Left lung (tissue), 10 donors: ENCODE results near the gene RAC2. TPM values are rescaled to one million over a fixed set of nuclear protein-coding genes. Genes with fewer than 3 reads are reported as not detected.
A peak's percentile ranks its signal among the peaks of the same experiment; 100 is the strongest.
"Not testable (repeated sequence)": the region's sequence is repeated elsewhere in the genome, so short reads cannot be mapped to it uniquely, and the experiment has no call there.

Experiments
- ATAC-seq: fragments of 200-7000 bp; cut with Tn5 transposase; one replicate; pipeline ENCODE4 v1.9.1; 2020; ENCODE audit warnings: moderate library complexity
- DNase-seq, 4 donors: peaks; one replicate each; pipeline ENCODE4 v3.0.0-alpha.2; 2013 to 2020
- H3K27ac ChIP-seq, 2 donors: fragments of 200-600 bp; sonication (generic) in 1 of 2; one replicate each; pipeline versions ENCODE4 v1.5.0 to v1.8.0; 2020 to 2021
- H3K27me3 ChIP-seq, 2 donors: fragments of 200-600 bp; sonication (generic) in 1 of 2; one replicate each; pipeline versions ENCODE4 v1.5.0 to v1.8.0; 2020 to 2021
- H3K36me3 ChIP-seq, 2 donors: fragments of 200-600 bp; sonication (generic) in 1 of 2; one replicate each; pipeline versions ENCODE4 v1.5.0 to v1.8.0; 2020 to 2021
- H3K4me1 ChIP-seq, 2 donors: fragments of 200-600 bp; one replicate each; pipeline ENCODE4 v1.8.0; 2021
- H3K4me3 ChIP-seq, 2 donors: fragments of 200-600 bp; sonication (generic) in 1 of 2; one replicate each; pipeline versions ENCODE4 v1.5.0 to v1.8.0; 2020 to 2021; ENCODE audit warnings: mild to moderate bottlenecking in 1 of 2
- H3K9me3 ChIP-seq, 2 donors: fragments of 200-600 bp; sonication (generic) in 1 of 2; one replicate each; pipeline versions ENCODE4 v1.5.0 to v1.8.0; 2020 to 2021
- CTCF ChIP-seq, 2 donors: fragments of 200-600 bp; sonication (generic) in 1 of 2; IDR thresholded peaks; one replicate each; pipeline versions ENCODE4 v1.5.0 to v1.8.0; 2021; ENCODE audit warnings: antibody characterized with exemption in 2 of 2
- intact Hi-C, 2 donors: fragments of 100-400 bp; cut with DNase I; formaldehyde crosslinking; loops; one replicate each; pipeline versions ENCODE4 v1.11.2 to v1.14.2; 2022
- polyA plus RNA-seq, 6 donors: library from polyadenylated mRNA; unstranded; fragments of 120-200 nt; gene quantifications; one replicate each; pipeline ENCODE4 v1.2.1, GENCODE V29; 2013; ENCODE audit not compliant: insufficient read length in 6 of 6
- total RNA-seq, 2 donors: library from RNA; stranded (reverse); fragmentation: NEBNext Ultra II Directional; extraction: Animal tissue kit (Norgen Biotek cat#: 25700); gene quantifications; one replicate each; pipeline ENCODE4 v1.2.1, GENCODE V29; 2021
- donor health status: DM: no; HTN: yes; CAD: no.
- donor health status: DM: no; HTN: no; CAD: no.

RAC2 gene
- total and polyA plus RNA-seq, 8 donors = 6.7 to 77.2 (median 10.1) TPM

- Histone ChIP-seq H3K9me3 (no peaks in the 10 kb centered on the region), H3K4me3 (no peak overlapping the region), H3K4me1 (peaks cover 0 to 95% of the 10 kb centered on the region in 2 donors), H3K36me3 (peaks cover 0 to 26% of the 10 kb centered on the region in 2 donors), H3K27ac (peak overlapping the region in 1 of 2 donors; percentile 90), H3K27me3 (peaks cover 0 to 86% of the 10 kb centered on the region in 2 donors)
- intact Hi-C loops = no loop called here
- ATAC-seq = no peak
- TF ChIP-seq CTCF (IDR thresholded peaks at IDR 0.05) = no peak
- DNase-seq = peak in 2 of 4 donors; percentile 13 to 32
These were observed 8.0 kb downstream of the RAC2 start for GRCh38 chr22:37235897-37236607.

GRCh38 chr22:37234736-37235711 lies 9.0 kb downstream of the RAC2 start:
- Histone ChIP-seq H3K27ac (peak overlapping the region in 1 of 2 donors; percentile 90), H3K4me3 (no peak overlapping the region), H3K27me3 (peaks cover 0 to 76% of the 10 kb centered on the region in 2 donors), H3K4me1 (peaks cover 2 to 95% of the 10 kb centered on the region in 2 donors), H3K36me3 (peaks cover 0 to 19% of the 10 kb centered on the region in 2 donors), H3K9me3 (no peaks in the 10 kb centered on the region)
- TF ChIP-seq CTCF (IDR thresholded peaks at IDR 0.05) = no peak
- no peak for ATAC-seq
- DNase-seq = peak in 2 of 4 donors; percentile 20 to 52
- intact Hi-C loops = no loop called here

GRCh38 chr22:37233751-37234631 lies 10.1 kb downstream of the RAC2 start:
- Histone ChIP-seq H3K4me1 (peaks cover 9 to 95% of the 10 kb centered on the region in 2 donors), H3K27me3 (peaks cover 0 to 69% of the 10 kb centered on the region in 2 donors), H3K9me3 (no peaks in the 10 kb centered on the region), H3K36me3 (peaks cover 0 to 18% of the 10 kb centered on the region in 2 donors), H3K27ac (peak overlapping the region in 1 of 2 donors; percentile 90), H3K4me3 (no peak overlapping the region)
- DNase-seq (peak in 2 of 4 donors; percentile 32 to 77), ATAC-seq (no peak)
- no peak for TF ChIP-seq CTCF (IDR thresholded peaks at IDR 0.05)
- intact Hi-C loops = no loop called here

GRCh38 chr22:37233371-37233750 lies 10.7 kb downstream of the RAC2 start:
- ATAC-seq, intact Hi-C loops, H3K9me3 ChIP-seq, H3K4me3 ChIP-seq: not testable (repeated sequence)
- DNase-seq = peak in 1 of 4 donors; percentile 37
- Histone ChIP-seq H3K4me1 (peaks cover 13 to 95% of the 10 kb centered on the region in 2 donors), H3K27me3 (peaks cover 0 to 64% of the 10 kb centered on the region in 2 donors), H3K36me3 (peaks cover 0 to 18% of the 10 kb centered on the region in 2 donors), H3K27ac (peak overlapping the region in 1 of 2 donors; percentile 90)
